Measurements from ENCODE around the gene MYRIP.
"Not testable (repeated sequence)": the region's sequence is repeated elsewhere in the genome, so short reads cannot be mapped to it uniquely, and the experiment has no call there.

MYRIP gene

DNA sequence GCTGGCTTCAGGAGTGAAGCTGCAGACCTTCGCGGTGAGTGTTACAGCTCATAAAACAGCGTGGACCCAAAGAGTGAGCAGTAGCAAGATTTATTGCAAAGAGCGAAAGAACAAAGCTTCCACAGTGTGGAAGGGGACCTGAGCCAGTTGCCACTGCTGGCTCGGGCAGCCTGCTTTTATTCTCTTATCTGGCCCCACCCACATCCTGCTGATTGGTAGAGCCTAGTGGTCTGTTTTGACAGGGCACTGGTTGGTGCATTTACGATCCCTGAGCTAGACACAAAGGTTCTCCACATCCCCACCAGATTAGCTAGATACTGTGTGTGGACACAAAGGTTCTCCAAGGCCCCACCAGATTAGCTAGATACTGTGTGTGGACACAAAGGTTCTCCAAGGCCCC, 267.7 kb downstream of the MYRIP start:
- not testable (repeated sequence) for DNase-seq (ENCODE audit: extremely low read depth in 1 of 2, low read depth in 1 of 2)

GRCh38 chr3:40077828-40078492, 268.6 kb downstream of the MYRIP start:
- DNase-seq (ENCODE audit: extremely low read depth in 1 of 2, low read depth in 1 of 2) = not testable (repeated sequence)

- DNase-seq (ENCODE audit: extremely low read depth in 1 of 2, low read depth in 1 of 2) = no peak
Measured at GRCh38 chr3:40078590-40078989, 269.2 kb downstream of the MYRIP start.

DNA sequence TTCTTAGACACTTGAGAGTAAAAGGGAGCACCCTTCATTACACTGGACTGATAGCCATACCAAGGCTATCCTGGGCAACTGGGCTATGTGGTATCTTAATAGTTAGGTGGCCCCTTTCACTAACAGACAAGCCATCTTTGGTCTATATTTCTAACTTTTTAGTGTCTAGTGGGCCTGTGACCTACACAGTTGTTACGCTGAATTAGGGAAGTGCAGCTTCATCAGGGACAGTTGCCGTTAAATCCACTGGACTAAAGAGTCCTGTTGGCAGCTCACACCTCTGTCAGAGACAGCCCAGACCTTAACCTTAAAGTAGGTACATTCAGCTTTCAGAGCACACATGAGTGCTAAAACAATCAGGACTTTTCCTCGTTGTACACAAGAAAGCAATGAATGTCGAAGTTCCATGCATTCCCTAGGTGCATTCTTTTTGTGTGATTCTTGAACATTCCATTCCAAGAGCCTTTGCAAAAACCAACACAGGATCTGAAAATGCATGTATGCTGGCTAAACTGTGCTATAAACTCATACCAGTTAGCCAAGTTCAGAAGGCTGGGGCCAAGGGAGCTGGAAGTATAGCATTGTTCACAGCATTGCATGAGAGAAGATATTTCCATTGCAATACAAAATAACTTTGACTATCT, 269.9 kb downstream of the MYRIP start:
- DNase-seq (ENCODE audit: extremely low read depth in 1 of 2, low read depth in 1 of 2) = no peak

DNA sequence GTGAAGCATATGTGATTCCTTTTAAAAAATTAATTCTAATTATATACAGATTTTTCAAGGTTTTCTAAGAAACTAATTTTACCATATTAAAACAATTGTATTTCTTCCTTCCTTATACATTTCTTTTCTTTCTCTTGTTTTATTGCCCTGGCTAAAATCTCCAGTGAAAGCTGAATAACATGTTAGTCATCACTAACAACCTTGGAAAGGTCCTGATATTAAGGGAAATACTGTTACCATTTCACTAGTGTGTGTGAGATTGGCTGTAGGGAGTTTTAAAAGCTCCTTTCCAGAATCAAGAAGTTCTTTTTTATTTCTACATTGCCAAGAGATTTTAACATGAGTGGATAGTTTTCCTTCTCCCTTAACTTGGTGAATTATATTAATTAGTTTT, 270.4 kb downstream of the MYRIP start:
- DNase-seq (ENCODE audit: extremely low read depth in 1 of 2, low read depth in 1 of 2) = no peak

GRCh38 chr3:40083066-40083465, 273.7 kb downstream of the MYRIP start:
- no peak for DNase-seq (ENCODE audit: extremely low read depth in 1 of 2, low read depth in 1 of 2)

- not testable (repeated sequence) for DNase-seq (ENCODE audit: extremely low read depth in 1 of 2, low read depth in 1 of 2)
Measured at GRCh38 chr3:40084424-40084823, 275.0 kb downstream of the MYRIP start.

DNA sequence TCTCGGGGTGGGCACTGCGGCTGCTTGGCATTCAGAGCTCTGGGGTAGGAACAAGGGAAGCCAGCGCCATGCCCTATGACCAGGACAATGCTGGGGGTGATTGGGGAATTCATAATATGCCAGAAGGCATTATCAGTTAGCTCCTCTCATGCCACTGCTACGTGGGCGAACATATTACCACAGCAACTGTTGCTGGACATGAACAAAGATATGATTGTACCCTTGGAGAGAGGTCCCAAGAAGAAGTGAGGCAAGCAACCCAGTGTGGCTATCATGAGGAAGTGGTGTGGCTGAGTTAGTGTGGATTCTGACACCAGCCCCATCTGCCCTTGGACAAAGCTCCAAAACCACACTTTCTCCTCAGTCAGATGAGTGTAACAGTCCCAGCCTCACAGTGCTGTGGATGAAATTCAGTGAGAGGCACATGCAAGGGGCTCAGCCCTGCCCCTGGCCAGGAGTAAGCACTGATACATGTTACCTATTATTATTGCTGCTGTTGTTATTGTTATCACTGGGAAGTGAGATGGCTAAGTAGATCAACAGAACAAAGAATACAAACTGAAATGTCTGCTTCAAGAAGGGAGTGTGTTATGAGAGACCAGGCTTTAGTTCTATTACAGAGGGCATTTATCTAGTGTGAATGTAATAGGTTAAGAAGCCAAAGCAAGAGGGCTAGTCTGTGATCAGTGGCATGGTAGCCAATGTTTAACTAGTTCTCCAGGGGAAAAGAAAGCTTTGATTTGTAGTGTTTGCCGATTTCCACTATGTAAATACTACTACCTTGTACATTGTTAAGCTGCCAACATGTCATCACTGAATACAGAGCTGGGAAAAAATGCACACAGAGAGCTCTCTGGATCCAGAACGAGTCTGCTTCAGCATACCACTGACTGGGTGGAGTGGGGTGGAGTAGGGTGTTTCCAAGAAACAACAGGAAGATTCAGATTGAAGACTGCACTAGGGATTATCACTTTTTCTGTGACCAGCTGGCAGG, 277.8 kb downstream of the MYRIP start:
- no peak for DNase-seq (ENCODE audit: extremely low read depth in 1 of 2, low read depth in 1 of 2)

GRCh38 chr3:40088527-40089170, 279.2 kb downstream of the MYRIP start:
- no peak for DNase-seq (ENCODE audit: extremely low read depth in 1 of 2, low read depth in 1 of 2)

DNA sequence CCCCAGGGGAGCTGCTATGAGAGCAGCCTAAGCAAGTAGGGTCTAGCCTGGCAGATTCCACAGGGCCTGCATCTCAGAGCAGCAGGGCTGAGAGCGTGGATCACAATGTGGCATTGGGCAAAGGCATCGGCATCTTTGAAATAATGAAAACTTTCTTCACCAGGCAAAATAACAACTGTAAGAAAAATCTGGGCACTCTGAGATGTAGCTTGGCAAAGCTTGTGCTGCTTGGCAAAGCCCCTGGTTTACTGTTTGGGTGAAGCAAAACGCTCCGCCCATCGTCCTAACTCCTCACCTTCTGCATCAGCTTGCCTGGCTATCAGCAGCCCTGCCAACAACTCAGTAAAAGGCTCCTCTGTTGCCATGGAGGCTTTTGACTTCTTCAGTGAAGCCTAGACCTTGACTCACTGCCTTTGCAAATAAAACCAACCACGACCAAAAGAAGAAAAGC, 287.3 kb downstream of the MYRIP start:
- DNase-seq (ENCODE audit: extremely low read depth in 1 of 2, low read depth in 1 of 2) = no peak

GRCh38 chr3:40097131-40098117, 288.0 kb downstream of the MYRIP start:
- DNase-seq (ENCODE audit: extremely low read depth in 1 of 2, low read depth in 1 of 2) = no peak

DNA sequence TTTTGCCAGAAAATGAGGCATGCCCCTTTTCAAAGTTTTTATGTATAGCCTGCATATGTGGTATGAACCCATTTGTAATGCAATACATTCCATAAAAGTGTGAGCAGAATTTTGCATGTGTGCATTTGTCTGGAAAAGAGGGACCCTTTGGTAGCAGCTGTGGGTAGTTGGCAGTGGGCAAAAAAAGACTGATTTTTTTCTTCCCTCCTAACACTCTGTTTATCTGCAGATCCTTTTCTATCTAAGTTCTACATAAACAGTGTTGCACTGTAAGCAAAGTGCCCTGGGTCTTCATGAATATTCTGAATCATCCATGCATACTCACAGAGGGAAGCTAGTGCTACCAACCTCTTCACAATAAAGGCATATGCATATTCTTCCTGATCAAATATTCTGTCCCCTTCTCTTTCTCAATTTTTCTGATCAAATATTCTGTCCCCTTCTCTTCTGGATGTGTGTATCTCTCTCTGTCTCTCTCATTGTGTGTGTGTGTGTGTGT, 288.9 kb downstream of the MYRIP start:
- DNase-seq (ENCODE audit: extremely low read depth in 1 of 2, low read depth in 1 of 2) = no peak

DNA sequence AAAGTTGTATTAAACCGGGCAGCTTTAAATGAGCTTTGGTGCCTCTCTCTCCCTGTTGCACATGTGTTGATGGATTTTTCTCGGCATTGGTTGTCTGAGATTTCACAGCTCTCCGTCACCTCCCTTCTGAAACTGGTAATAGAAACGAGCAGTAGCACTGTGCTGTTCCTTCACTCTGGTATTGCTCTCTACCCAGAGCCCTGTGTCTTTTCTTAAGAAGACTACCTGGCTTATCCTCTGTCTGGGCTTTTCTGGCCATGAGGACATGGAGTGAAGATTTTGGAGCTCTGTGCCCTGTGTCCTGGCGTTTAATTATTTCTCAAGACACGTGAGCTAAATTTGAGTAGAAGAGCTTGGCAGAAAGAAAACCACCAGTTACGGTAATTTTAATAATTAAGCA, 290.5 kb downstream of the MYRIP start:
- DNase-seq (ENCODE audit: extremely low read depth in 1 of 2, low read depth in 1 of 2) = no peak

DNA sequence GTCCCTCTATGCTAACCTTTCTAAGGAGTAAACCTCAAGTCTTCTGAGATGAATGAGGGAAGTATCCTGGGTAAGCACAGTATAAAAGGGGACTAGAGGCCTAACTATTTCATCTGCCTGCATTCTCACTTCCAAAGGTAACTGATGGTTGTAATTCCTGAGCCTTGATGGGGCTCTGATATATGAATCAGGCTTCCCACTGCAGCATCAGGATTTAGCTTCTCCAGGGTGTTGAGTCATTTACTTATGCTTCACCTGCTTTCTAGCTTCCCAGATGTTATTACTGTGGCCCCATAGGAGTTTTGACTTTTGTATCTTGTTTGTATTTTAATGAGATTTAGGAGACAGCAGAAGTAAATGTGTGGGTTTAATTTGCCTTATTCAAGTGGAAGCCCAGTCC, 292.8 kb downstream of the MYRIP start:
- DNase-seq (ENCODE audit: extremely low read depth in 1 of 2, low read depth in 1 of 2) = no peak

GRCh38 chr3:40103829-40104228, 294.4 kb downstream of the MYRIP start:
- DNase-seq (ENCODE audit: extremely low read depth in 1 of 2, low read depth in 1 of 2) = no peak

DNA sequence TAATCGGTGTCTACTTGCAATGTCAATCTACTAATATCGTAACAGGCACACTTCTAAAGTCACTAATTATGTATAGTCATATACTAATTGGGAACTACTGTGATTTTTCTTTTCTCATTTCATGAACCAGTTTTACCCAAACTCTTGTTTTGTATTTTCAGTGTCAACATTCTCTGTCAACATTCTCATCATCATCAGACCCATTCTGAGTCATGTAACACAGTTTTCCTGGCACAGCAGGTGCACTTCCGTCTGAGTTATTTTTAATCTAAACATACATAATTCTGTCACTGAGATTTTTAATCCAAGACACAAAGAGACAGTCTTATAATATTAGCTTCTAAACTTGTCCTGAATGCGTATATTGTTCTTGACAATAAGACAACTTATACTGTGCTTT, 295.0 kb downstream of the MYRIP start:
- DNase-seq (ENCODE audit: extremely low read depth in 1 of 2, low read depth in 1 of 2) = no peak

- no peak for DNase-seq (ENCODE audit: extremely low read depth in 1 of 2, low read depth in 1 of 2)
Measured at GRCh38 chr3:40108643-40109042, 299.2 kb downstream of the MYRIP start.

- no peak for DNase-seq (ENCODE audit: extremely low read depth in 1 of 2, low read depth in 1 of 2)
Measured at GRCh38 chr3:40109641-40110490, 300.5 kb downstream of the MYRIP start.
